ENCODE results near the gene PRKCE.

PRKCE gene

GRCh38 chr2:46230677-46231425 lies 579.4 kb downstream of the PRKCE start:
- no peaks in the 10 kb centered on the region for H3K9me3 Mint-ChIP-seq (ENCODE audit: low read depth)
- H3K27me3 Mint-ChIP-seq = no peaks in the 10 kb centered on the region
- H3K36me3 Mint-ChIP-seq = no peaks in the 10 kb centered on the region
- no peak overlapping the region for H3K27ac Mint-ChIP-seq
- no peak overlapping the region for H3K4me3 Mint-ChIP-seq
- H3K4me1 Mint-ChIP-seq (ENCODE audit: low read depth) = peaks cover 13% of the 10 kb centered on the region

- no peak overlapping the region for H3K4me3 Mint-ChIP-seq
- peaks cover 14% of the 10 kb centered on the region for H3K4me1 Mint-ChIP-seq (ENCODE audit: low read depth)
- no peaks in the 10 kb centered on the region for H3K9me3 Mint-ChIP-seq (ENCODE audit: low read depth)
- no peaks in the 10 kb centered on the region for H3K27me3 Mint-ChIP-seq
- H3K36me3 Mint-ChIP-seq = no peaks in the 10 kb centered on the region
- H3K27ac Mint-ChIP-seq = no peak overlapping the region
These were observed 580.2 kb downstream of the PRKCE start for GRCh38 chr2:46231721-46232120.

GRCh38 chr2:46232860-46233259 lies 581.4 kb downstream of the PRKCE start:
- Mint-ChIP-seq H3K27ac (no peak overlapping the region), H3K4me3 (no peak overlapping the region), H3K36me3 (no peaks in the 10 kb centered on the region), H3K27me3 (no peaks in the 10 kb centered on the region), H3K4me1 (ENCODE audit: low read depth) (peaks cover 21% of the 10 kb centered on the region), H3K9me3 (ENCODE audit: low read depth) (no peaks in the 10 kb centered on the region)

GRCh38 chr2:46236006-46236875 lies 584.8 kb downstream of the PRKCE start:
- no peaks in the 10 kb centered on the region for H3K36me3 Mint-ChIP-seq
- peaks cover 23% of the 10 kb centered on the region for H3K4me1 Mint-ChIP-seq (ENCODE audit: low read depth)
- no peak overlapping the region for H3K27ac Mint-ChIP-seq
- no peak overlapping the region for H3K4me3 Mint-ChIP-seq
- H3K27me3 Mint-ChIP-seq = no peaks in the 10 kb centered on the region
- H3K9me3 Mint-ChIP-seq (ENCODE audit: low read depth) = no peaks in the 10 kb centered on the region

GRCh38 chr2:46236876-46237859 lies 585.7 kb downstream of the PRKCE start:
- H3K9me3 Mint-ChIP-seq (ENCODE audit: low read depth) = no peaks in the 10 kb centered on the region
- H3K4me1 Mint-ChIP-seq (ENCODE audit: low read depth) = peaks cover 23% of the 10 kb centered on the region
- no peaks in the 10 kb centered on the region for H3K36me3 Mint-ChIP-seq
- H3K27me3 Mint-ChIP-seq = no peaks in the 10 kb centered on the region
- no peak overlapping the region for H3K27ac Mint-ChIP-seq
- H3K4me3 Mint-ChIP-seq = no peak overlapping the region

Data from activated naive CD8-positive, alpha-beta T cell (primary cell).